Thyroid gland (tissue), 4 donors: ENCODE data around the gene CALR3.
"Not testable (repeated sequence)": the region's sequence is repeated elsewhere in the genome, so short reads cannot be mapped to it uniquely, and the experiment has no call there.

Experiments
- POLR2A ChIP-seq, 2 donors: fragments of 450-650 bp; IDR thresholded peaks; one replicate each; pipeline ENCODE4 v1.6.1; 2017; ENCODE audit warnings: antibody characterized with exemption in 2 of 2, mild to moderate bottlenecking in 2 of 2, moderate library complexity in 1 of 2
- TF ChIP-seq, protein P1 (sequence below), 6 experiments: fragments of 200-600 bp in 3 of 6; fragments of 450-650 bp in 3 of 6; sonication (generic) in 3 of 6; IDR thresholded peaks; one replicate each; pipeline ENCODE4 v1.5.1; 2016 to 2019; ENCODE audit warnings: antibody characterized with exemption in 6 of 6, mild to moderate bottlenecking in 2 of 6, inconsistent platforms in 1 of 6, moderate library complexity in 1 of 6

DNA sequence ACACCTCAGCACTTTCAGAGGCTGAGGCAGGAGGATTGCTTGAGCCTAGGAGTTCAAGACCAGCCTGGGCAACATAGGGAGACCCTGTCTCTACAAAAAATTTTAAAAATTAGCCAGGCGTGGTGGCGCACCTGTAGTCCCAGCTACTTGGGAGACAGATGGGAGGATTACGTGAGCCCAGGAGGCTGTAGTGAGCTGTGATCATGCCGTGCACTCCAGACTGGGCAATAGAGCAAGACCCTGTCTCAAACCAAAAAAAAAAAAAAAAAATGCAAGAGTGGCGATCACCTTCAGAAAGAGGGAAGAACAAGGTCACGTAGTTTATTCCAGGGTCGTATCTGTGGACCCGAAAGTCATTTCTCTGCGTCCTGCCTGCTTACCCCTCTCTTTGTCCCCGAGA is 16.6 kb upstream of the CALR3 start:
- TF ChIP-seq, protein P1, sequence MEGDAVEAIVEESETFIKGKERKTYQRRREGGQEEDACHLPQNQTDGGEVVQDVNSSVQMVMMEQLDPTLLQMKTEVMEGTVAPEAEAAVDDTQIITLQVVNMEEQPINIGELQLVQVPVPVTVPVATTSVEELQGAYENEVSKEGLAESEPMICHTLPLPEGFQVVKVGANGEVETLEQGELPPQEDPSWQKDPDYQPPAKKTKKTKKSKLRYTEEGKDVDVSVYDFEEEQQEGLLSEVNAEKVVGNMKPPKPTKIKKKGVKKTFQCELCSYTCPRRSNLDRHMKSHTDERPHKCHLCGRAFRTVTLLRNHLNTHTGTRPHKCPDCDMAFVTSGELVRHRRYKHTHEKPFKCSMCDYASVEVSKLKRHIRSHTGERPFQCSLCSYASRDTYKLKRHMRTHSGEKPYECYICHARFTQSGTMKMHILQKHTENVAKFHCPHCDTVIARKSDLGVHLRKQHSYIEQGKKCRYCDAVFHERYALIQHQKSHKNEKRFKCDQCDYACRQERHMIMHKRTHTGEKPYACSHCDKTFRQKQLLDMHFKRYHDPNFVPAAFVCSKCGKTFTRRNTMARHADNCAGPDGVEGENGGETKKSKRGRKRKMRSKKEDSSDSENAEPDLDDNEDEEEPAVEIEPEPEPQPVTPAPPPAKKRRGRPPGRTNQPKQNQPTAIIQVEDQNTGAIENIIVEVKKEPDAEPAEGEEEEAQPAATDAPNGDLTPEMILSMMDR (IDR thresholded peaks at IDR 0.05) = not testable (repeated sequence)
- not testable (repeated sequence) for TF ChIP-seq POLR2A (IDR thresholded peaks at IDR 0.05)
